NCI-H1694 (cell line): ENCODE results near the gene CLASP1.
"Not testable (repeated sequence)": the region's sequence is repeated elsewhere in the genome, so short reads cannot be mapped to it uniquely, and the experiment has no call there.

Source experiments
- DNase-seq: peaks from one replicate; lab custom pipeline; 2025; lab: John Stamatoyannopoulos, UW

CLASP1 gene

GRCh38 chr2:121613774-121614173 lies 35.5 kb downstream of the CLASP1 start:
- no peak for DNase-seq

- no peak for DNase-seq
Measured at GRCh38 chr2:121613152-121613551, 36.1 kb downstream of the CLASP1 start.

GRCh38 chr2:121611730-121612705 lies 37.2 kb downstream of the CLASP1 start:
- DNase-seq = no peak

GRCh38 chr2:121611048-121611649 lies 38.1 kb downstream of the CLASP1 start:
- not testable (repeated sequence) for DNase-seq

- not testable (repeated sequence) for DNase-seq
Measured at GRCh38 chr2:121610487-121610874, 38.8 kb downstream of the CLASP1 start.

- no peak for DNase-seq
Measured at GRCh38 chr2:121608967-121609366, 40.3 kb downstream of the CLASP1 start.

- no peak for DNase-seq
Measured at GRCh38 chr2:121608367-121608766, 40.9 kb downstream of the CLASP1 start.

- DNase-seq = no peak
Measured at GRCh38 chr2:121605820-121606733, 43.2 kb downstream of the CLASP1 start.

- no peak for DNase-seq
Measured at GRCh38 chr2:121603185-121603584, 46.1 kb downstream of the CLASP1 start.

GRCh38 chr2:121599963-121600651 lies 49.2 kb downstream of the CLASP1 start:
- no peak for DNase-seq

- no peak for DNase-seq
Measured at GRCh38 chr2:121598087-121598486, 51.2 kb downstream of the CLASP1 start.

- peak; percentile 21 for DNase-seq
Measured at GRCh38 chr2:121596221-121597080, 52.8 kb downstream of the CLASP1 start.

- DNase-seq = no peak
Measured at GRCh38 chr2:121595012-121595891, 54.0 kb downstream of the CLASP1 start.

GRCh38 chr2:121591199-121591598 lies 58.1 kb downstream of the CLASP1 start:
- DNase-seq = no peak

GRCh38 chr2:121588357-121588756 lies 60.9 kb downstream of the CLASP1 start:
- DNase-seq = no peak

GRCh38 chr2:121587131-121587530 lies 62.1 kb downstream of the CLASP1 start:
- DNase-seq = no peak

- DNase-seq = no peak
Measured at GRCh38 chr2:121584741-121585140, 64.5 kb downstream of the CLASP1 start.

- no peak for DNase-seq
Measured at GRCh38 chr2:121583555-121583954, 65.7 kb downstream of the CLASP1 start.

GRCh38 chr2:121582272-121582671 lies 67.0 kb downstream of the CLASP1 start:
- DNase-seq = no peak

- no peak for DNase-seq
Measured at GRCh38 chr2:121579309-121579708, 70.0 kb downstream of the CLASP1 start.
